Chondrocyte (in vitro differentiated cells): ENCODE results near the gene HSD3B7. TPM values are rescaled to one million over a fixed set of nuclear protein-coding genes. Genes with fewer than 3 reads are reported as not detected.
"Not testable (repeated sequence)": the region's sequence is repeated elsewhere in the genome, so short reads cannot be mapped to it uniquely, and the experiment has no call there.

Source experiments
- DNase-seq: peaks from one replicate; pipeline ENCODE4 v3.0.0; 2021; ENCODE audit warnings: mixed read lengths, low spot score
- H3K27ac Mint-ChIP-seq: one replicate; pipeline ENCODE4 v1.8.0; 2021; ENCODE audit warnings: mild to moderate bottlenecking, moderate library complexity, mixed read lengths; ENCODE audit not compliant: unreplicated experiment
- H3K27me3 Mint-ChIP-seq: 2 replicates; pipeline ENCODE4 v1.8.0; 2021; ENCODE audit warnings: low read depth, mixed read lengths
- H3K36me3 Mint-ChIP-seq: 2 replicates; pipeline ENCODE4 v1.8.0; 2021; ENCODE audit warnings: low read depth, mixed read lengths
- H3K4me1 Mint-ChIP-seq: 2 replicates; pipeline ENCODE4 v1.8.0; 2021; ENCODE audit warnings: low read depth, mild to moderate bottlenecking, mixed read lengths
- H3K4me3 Mint-ChIP-seq: one replicate; pipeline ENCODE4 v1.8.0; 2021; ENCODE audit warnings: mild to moderate bottlenecking, moderate library complexity, mixed read lengths; ENCODE audit not compliant: unreplicated experiment
- H3K9me3 Mint-ChIP-seq: 2 replicates; pipeline ENCODE4 v1.8.0; 2021; ENCODE audit warnings: low read depth, mixed read lengths
- CTCF ChIP-seq: fragments of 200-600 bp; sonication (generic); IDR thresholded peaks from 2 replicates; pipeline ENCODE4 v1.5.0; 2021; ENCODE audit warnings: antibody characterized with exemption, mild to moderate bottlenecking, moderate library complexity
- long read RNA-seq: library from polyadenylated mRNA; stranded (forward); transcript quantifications from one replicate; pipeline ENCODE4 v2.0.0, GENCODE V29; 2021
- total RNA-seq: library from RNA; stranded (reverse); gene quantifications from 3 replicates; pipeline ENCODE4 v1.2.1, GENCODE V29; 2021

The HSD3B7 gene
- total RNA-seq: 10.8 to 12.4 TPM (median 12.3 TPM) in 3 replicates
- long read RNA-seq, transcript HSD3B7-202 (7 exons, 2,172 nt): major isoform, 16 of 40 reads
- long read RNA-seq, partial matches to known transcripts: 2 of 40 reads
- long read RNA-seq, other reads (novel, unspliced or antisense): 22 of 40 reads

GRCh38 chr16:30984669-30985400, at the start of gene HSD3B7:
TSS of gene HSD3B7 (plus strand) at chr16:30985207. CDS start at chr16:30985659, 452 bp downstream.
- Mint-ChIP-seq H3K36me3 (peaks cover 12% of the 10 kb centered on the region), H3K27ac (peak within 1 kb of the TSS; percentile 54), H3K4me3 (peak within 1 kb of the TSS; percentile 66), H3K27me3 (no peaks in the 10 kb centered on the region), H3K9me3 (no peaks in the 10 kb centered on the region), H3K4me1 (peaks cover 9% of the 10 kb centered on the region)
- no peak for DNase-seq
- peak; percentile 95 for TF ChIP-seq CTCF

GRCh38 chr16:30937692-30938091, 47.3 kb upstream of the HSD3B7 start:
- Mint-ChIP-seq H3K9me3 (no peaks in the 10 kb centered on the region), H3K4me1 (peaks cover 11% of the 10 kb centered on the region), H3K27ac (peak overlapping the region; percentile 68), H3K36me3 (peaks cover under 1% of the 10 kb centered on the region), H3K4me3 (no peak overlapping the region), H3K27me3 (no peaks in the 10 kb centered on the region)
- no peak for TF ChIP-seq CTCF
- no peak for DNase-seq

- not testable (repeated sequence) for DNase-seq, H3K4me3 Mint-ChIP-seq, H3K27ac Mint-ChIP-seq, H3K9me3 Mint-ChIP-seq, H3K27me3 Mint-ChIP-seq, H3K36me3 Mint-ChIP-seq
- peaks cover 11% of the 10 kb centered on the region for H3K4me1 Mint-ChIP-seq
These were observed 45.4 kb upstream of the HSD3B7 start for GRCh38 chr16:30939571-30939970.

GRCh38 chr16:30941600-30942425, 43.2 kb upstream of the HSD3B7 start:
- DNase-seq: no peak
- no peak overlapping the region for H3K4me3 Mint-ChIP-seq

GRCh38 chr16:30942426-30942806, 42.6 kb upstream of the HSD3B7 start:
- H3K4me3 Mint-ChIP-seq: no peak overlapping the region
- no peak overlapping the region for H3K27ac Mint-ChIP-seq
- H3K36me3 Mint-ChIP-seq: peaks cover 8% of the 10 kb centered on the region
- peaks cover 11% of the 10 kb centered on the region for H3K4me1 Mint-ChIP-seq
- no peaks in the 10 kb centered on the region for H3K27me3 Mint-ChIP-seq
- no peak for DNase-seq
- no peaks in the 10 kb centered on the region for H3K9me3 Mint-ChIP-seq
- no peak for TF ChIP-seq CTCF

More at GRCh38 chr16:30941600-30942425, 43.2 kb upstream of the HSD3B7 start:
- TF ChIP-seq CTCF: peak; percentile 85
- Mint-ChIP-seq H3K36me3 (peaks cover 8% of the 10 kb centered on the region), H3K4me1 (peaks cover 11% of the 10 kb centered on the region), H3K27me3 (no peaks in the 10 kb centered on the region), H3K9me3 (no peaks in the 10 kb centered on the region), H3K27ac (peak overlapping the region; percentile 10)
